Bronchial epithelial cell (primary cell): ENCODE results near the gene MYO7A. TPM values are rescaled to one million over a fixed set of nuclear protein-coding genes. Genes with fewer than 3 reads are reported as not detected.

Experiments used
- DNase-seq: peaks from one replicate; pipeline ENCODE4 v3.0.0-alpha.2; 2010; ENCODE audit warnings: low read depth
- FAIRE-seq: peaks from 2 replicates; lab custom pipeline; 2011; peaks lifted over from hg19 to GRCh38; lab: Jason Lieb, UNC
- H3K27me3 ChIP-seq: 2 replicates; pipeline ENCODE4 v1.5.1; 2011; ENCODE audit warnings: low read length; ENCODE audit not compliant: control insufficient read depth, insufficient read depth
- H3K36me3 ChIP-seq: 2 replicates; pipeline ENCODE4 v1.5.1; 2011; ENCODE audit warnings: low read length; ENCODE audit not compliant: control insufficient read depth, insufficient read depth
- H3K4me3 ChIP-seq: 2 replicates; pipeline ENCODE4 v1.5.1; 2011; ENCODE audit warnings: mild to moderate bottlenecking, low read depth, low read length, control low read depth
- CTCF ChIP-seq: IDR thresholded peaks from 2 replicates; pipeline ENCODE4 v1.5.1; 2011; ENCODE audit warnings: mild to moderate bottlenecking, moderate library complexity, low read length, control low read depth, inconsistent platforms; ENCODE audit not compliant: insufficient read depth, severe bottlenecking
- total RNA-seq: library from RNA; depleted of rRNA; stranded (reverse); fragments of >200 nt; gene quantifications from 2 replicates; pipeline ENCODE4 v1.2.1, GENCODE V29; 2014

The MYO7A gene
- total RNA-seq, 1 donor from 2014 or later = under 0.01 TPM

GRCh38 chr11:77244277-77245027 is 116.4 kb downstream of the MYO7A start:
- DNase-seq = peak; percentile 84
- H3K4me3 ChIP-seq = no peak overlapping the region
- FAIRE-seq = no peak
- H3K27me3 ChIP-seq = no peaks in the 10 kb centered on the region
- H3K36me3 ChIP-seq = no peaks in the 10 kb centered on the region
- TF ChIP-seq CTCF = no peak

- DNase-seq = peak; percentile 92
Measured at GRCh38 chr11:77249427-77249826, 121.4 kb downstream of the MYO7A start.

GRCh38 chr11:77250881-77251640 is 123.0 kb downstream of the MYO7A start:
- FAIRE-seq (no peak), DNase-seq (peak; percentile 95)
- Histone ChIP-seq H3K4me3 (no peak overlapping the region), H3K27me3 (no peaks in the 10 kb centered on the region), H3K36me3 (no peaks in the 10 kb centered on the region)
- TF ChIP-seq CTCF = no peak

More at GRCh38 chr11:77249427-77249826, 121.4 kb downstream of the MYO7A start:
- Histone ChIP-seq H3K4me3 (no peak overlapping the region), H3K36me3 (no peaks in the 10 kb centered on the region), H3K27me3 (no peaks in the 10 kb centered on the region)
- FAIRE-seq = no peak
- no peak for TF ChIP-seq CTCF

- DNase-seq (no peak), FAIRE-seq (no peak)
- no peak overlapping the region for H3K4me3 ChIP-seq
- no peaks in the 10 kb centered on the region for H3K36me3 ChIP-seq
- no peaks in the 10 kb centered on the region for H3K27me3 ChIP-seq
- no peak for TF ChIP-seq CTCF
Measured at GRCh38 chr11:77252555-77253270, 124.7 kb downstream of the MYO7A start.

GRCh38 chr11:77253690-77254089 is 125.6 kb downstream of the MYO7A start:
- no peak for FAIRE-seq
- Histone ChIP-seq H3K36me3 (no peaks in the 10 kb centered on the region), H3K4me3 (no peak overlapping the region), H3K27me3 (no peaks in the 10 kb centered on the region)
- DNase-seq = no peak
- no peak for TF ChIP-seq CTCF
